Stimulated activated CD8-positive, alpha-beta memory T cell treated with anti-CD3 and anti-CD28 coated beads, Interleukin-12 subunit alpha, Interleukin-12 subunit beta, amount 100 ng/mL, for 1 hour (primary cell): ENCODE results near the gene PPP6R1.

Experiments
- DNase-seq: peaks from one replicate; pipeline ENCODE4 v3.0.0-alpha.2; 2020; ENCODE audit warnings: low read depth

The PPP6R1 gene

GRCh38 chr19:55181740-55182139 lies 77.1 kb downstream of the PPP6R1 start:
- DNase-seq: no peak
